ENCODE measurements around the gene CDH13.

CDH13 gene

GRCh38 chr16:83549316-83550182, 922.8 kb downstream of the CDH13 start:
- Histone ChIP-seq H3K27me3 (no peaks in the 10 kb centered on the region), H4K20me1 (no peaks in the 10 kb centered on the region), H3K4me1 (peaks cover 0 to 9% (median 2%) of the 10 kb centered on the region in 10 experiments; a peak in 9 of 20 replicates), H3K36me3 (no peaks in the 10 kb centered on the region), H3K27ac (no peak overlapping the region), H3K4me3 (no peak overlapping the region), H3K4me2 (no peak overlapping the region), H3K9ac (no peak overlapping the region), H3K9me3 (replicated peaks in 1 of 11) (no peaks in the 10 kb centered on the region; a peak in 1 of 22 replicates)
- TF ChIP-seq Cebpa-rat (IDR thresholded peaks at IDR 0.05), result no peak

- Histone ChIP-seq H3K9me3 (replicated peaks in 1 of 11) (no peaks in the 10 kb centered on the region; a peak in 1 of 22 replicates), H3K36me3 (no peaks in the 10 kb centered on the region), H3K4me2 (no peak overlapping the region), H3K27me3 (no peaks in the 10 kb centered on the region), H3K4me3 (no peak overlapping the region), H3K4me1 (peaks cover 0 to 9% (median 2%) of the 10 kb centered on the region in 10 experiments; a peak in 9 of 20 replicates), H3K9ac (no peak overlapping the region), H3K27ac (no peak overlapping the region), H4K20me1 (no peaks in the 10 kb centered on the region)
- no peak for TF ChIP-seq Cebpa-rat (IDR thresholded peaks at IDR 0.05)
These were observed 923.4 kb downstream of the CDH13 start for GRCh38 chr16:83550183-83550569.

GRCh38 chr16:83552228-83552627, 925.5 kb downstream of the CDH13 start:
- TF ChIP-seq Cebpa-rat (IDR thresholded peaks at IDR 0.05), result no peak
- Histone ChIP-seq H3K4me1 (peaks cover 0 to 9% (median 2%) of the 10 kb centered on the region in 10 experiments; a peak in 9 of 20 replicates), H3K36me3 (no peaks in the 10 kb centered on the region), H3K4me3 (no peak overlapping the region), H3K9ac (no peak overlapping the region), H3K27me3 (no peaks in the 10 kb centered on the region), H3K4me2 (peak overlapping the region in 6 of 11 experiments; percentile 7 to 57 (median 46); a peak in 10 of 22 replicates), H3K9me3 (replicated peaks in 1 of 11) (no peaks in the 10 kb centered on the region), H3K27ac (no peak overlapping the region), H4K20me1 (no peaks in the 10 kb centered on the region)

- Histone ChIP-seq H3K4me2 (0 out of 22 replicates have a peak overlapping the region, but pooled peaks of 1 of the 11 experiments have one; percentile 32), H3K36me3 (no peaks in the 10 kb centered on the region), H3K27ac (no peak overlapping the region), H3K9ac (no peak overlapping the region), H3K4me1 (peaks cover 0 to 9% (median 2%) of the 10 kb centered on the region in 10 experiments; a peak in 9 of 20 replicates), H3K9me3 (replicated peaks in 1 of 11) (no peaks in the 10 kb centered on the region), H3K27me3 (no peaks in the 10 kb centered on the region), H4K20me1 (no peaks in the 10 kb centered on the region), H3K4me3 (no peak overlapping the region)
- no peak for TF ChIP-seq Cebpa-rat (IDR thresholded peaks at IDR 0.05)
These were observed 926.2 kb downstream of the CDH13 start for GRCh38 chr16:83552930-83553329.

GRCh38 chr16:83554096-83554495, 927.3 kb downstream of the CDH13 start:
- no peak for TF ChIP-seq Cebpa-rat (IDR thresholded peaks at IDR 0.05)
- Histone ChIP-seq H3K9ac (no peak overlapping the region), H3K27me3 (no peaks in the 10 kb centered on the region), H3K9me3 (replicated peaks in 1 of 11) (no peaks in the 10 kb centered on the region), H3K27ac (no peak overlapping the region), H3K4me3 (no peak overlapping the region), H4K20me1 (no peaks in the 10 kb centered on the region), H3K36me3 (no peaks in the 10 kb centered on the region), H3K4me2 (no peak overlapping the region), H3K4me1 (peaks cover 0 to 9% (median 2%) of the 10 kb centered on the region in 10 experiments; a peak in 9 of 20 replicates)

- no peak for TF ChIP-seq Cebpa-rat (IDR thresholded peaks at IDR 0.05)
- no peaks in the 10 kb centered on the region for H3K36me3 ChIP-seq
- H3K4me1 ChIP-seq, result peaks cover 0 to 9% (median 2%) of the 10 kb centered on the region in 10 experiments; a peak in 9 of 20 replicates
- H3K9me3 ChIP-seq (replicated peaks in 1 of 11), result no peaks in the 10 kb centered on the region
- H3K27me3 ChIP-seq, result no peaks in the 10 kb centered on the region
- no peak overlapping the region for H3K9ac ChIP-seq
- no peak overlapping the region for H3K4me3 ChIP-seq
- H3K4me2 ChIP-seq, result no peak overlapping the region
- no peak overlapping the region for H3K27ac ChIP-seq
- no peaks in the 10 kb centered on the region for H4K20me1 ChIP-seq
These were observed 927.8 kb downstream of the CDH13 start for GRCh38 chr16:83554540-83554939.

- H3K4me2 ChIP-seq, result no peak overlapping the region
- H3K27ac ChIP-seq, result no peak overlapping the region
- no peaks in the 10 kb centered on the region for H4K20me1 ChIP-seq
- no peak overlapping the region for H3K4me3 ChIP-seq
- H3K9ac ChIP-seq, result no peak overlapping the region
- no peaks in the 10 kb centered on the region for H3K36me3 ChIP-seq
- H3K27me3 ChIP-seq, result no peaks in the 10 kb centered on the region
- TF ChIP-seq Cebpa-rat (IDR thresholded peaks at IDR 0.05), result no peak
- no peaks in the 10 kb centered on the region for H3K4me1 ChIP-seq
- H3K9me3 ChIP-seq (replicated peaks in 1 of 11), result no peaks in the 10 kb centered on the region
These were observed 935.1 kb downstream of the CDH13 start for GRCh38 chr16:83561876-83562275.

- no peak overlapping the region for H3K27ac ChIP-seq
- no peak for TF ChIP-seq Cebpa-rat (IDR thresholded peaks at IDR 0.05)
- no peaks in the 10 kb centered on the region for H4K20me1 ChIP-seq
These were observed 941.6 kb downstream of the CDH13 start for GRCh38 chr16:83568345-83568744.

GRCh38 chr16:83574388-83574787, 947.6 kb downstream of the CDH13 start:
- H3K9ac ChIP-seq, result no peak overlapping the region
- TF ChIP-seq Cebpa-rat (IDR thresholded peaks at IDR 0.05), result no peak

More at GRCh38 chr16:83568345-83568744, 941.6 kb downstream of the CDH13 start:
- H3K4me1 ChIP-seq, result no peaks in the 10 kb centered on the region
- H3K9ac ChIP-seq, result no peak overlapping the region
- no peak overlapping the region for H3K4me3 ChIP-seq
- H3K27me3 ChIP-seq, result no peaks in the 10 kb centered on the region
- H3K9me3 ChIP-seq (replicated peaks in 1 of 11), result no peaks in the 10 kb centered on the region
- no peak overlapping the region for H3K4me2 ChIP-seq
- H3K36me3 ChIP-seq, result no peaks in the 10 kb centered on the region

More at GRCh38 chr16:83574388-83574787, 947.6 kb downstream of the CDH13 start:
- Histone ChIP-seq H3K4me2 (no peak overlapping the region), H3K9me3 (replicated peaks in 1 of 11) (peaks cover 0 to 14% (median 0%) of the 10 kb centered on the region in 11 experiments; a peak in 5 of 22 replicates), H3K27me3 (no peaks in the 10 kb centered on the region), H3K4me1 (peaks cover 0 to 5% (median 0%) of the 10 kb centered on the region in 10 experiments; a peak in 2 of 20 replicates), H4K20me1 (no peaks in the 10 kb centered on the region), H3K27ac (no peak overlapping the region), H3K36me3 (no peaks in the 10 kb centered on the region), H3K4me3 (no peak overlapping the region)

Measured in BLaER1 treated with 17β-estradiol and CSF1 and Interleukin-3, amounts not matched to agents 10 nM and 100 nM (cell line).